NCI-H345 treated with DMSO at 0.1 percent for 48 hours (cell line): Measurements from ENCODE around the gene PTRH2.
"Not testable (repeated sequence)": the region's sequence is repeated elsewhere in the genome, so short reads cannot be mapped to it uniquely, and the experiment has no call there.

ENCODE experiments used
- DNase-seq: peaks from one replicate; lab custom pipeline; 2025; ENCODE audit not compliant: unreplicated experiment; lab: John Stamatoyannopoulos, UW

The PTRH2 gene

GRCh38 chr17:59707149-59707970, at the start of gene PTRH2, which contains the start of gene VMP1:
TSS of gene PTRH2 (minus strand) at chr17:59707430. CDS start at chr17:59697978, 9,452 bp downstream.
TSS of gene VMP1 (plus strand) at chr17:59707654. CDS start at chr17:59731447, 23,793 bp downstream.
- DNase-seq, result peak; percentile 98

GRCh38 chr17:59756236-59756818, 49.1 kb upstream of the PTRH2 start:
- no peak for DNase-seq

DNA sequence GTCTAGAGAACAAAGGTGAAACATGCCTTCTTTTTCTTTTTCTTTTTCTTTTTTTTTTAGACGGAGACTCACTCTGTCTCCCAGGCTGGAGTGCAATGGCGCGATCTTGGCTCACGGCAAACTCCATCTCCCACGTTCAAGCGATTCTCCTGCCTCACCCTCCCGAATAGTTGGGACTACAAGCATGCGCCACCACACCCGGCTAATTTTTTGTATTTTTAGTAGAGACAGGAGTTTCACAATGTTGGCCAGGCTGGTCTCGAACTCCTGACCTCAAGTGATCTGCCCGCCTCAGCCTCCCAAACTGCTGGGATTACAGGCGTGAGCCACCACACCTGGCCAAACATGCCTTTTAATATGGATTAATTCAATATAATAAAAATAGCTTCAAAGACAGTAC, 47.8 kb upstream of the PTRH2 start:
- not testable (repeated sequence) for DNase-seq

GRCh38 chr17:59754552-59754951, 47.3 kb upstream of the PTRH2 start:
- no peak for DNase-seq

DNA sequence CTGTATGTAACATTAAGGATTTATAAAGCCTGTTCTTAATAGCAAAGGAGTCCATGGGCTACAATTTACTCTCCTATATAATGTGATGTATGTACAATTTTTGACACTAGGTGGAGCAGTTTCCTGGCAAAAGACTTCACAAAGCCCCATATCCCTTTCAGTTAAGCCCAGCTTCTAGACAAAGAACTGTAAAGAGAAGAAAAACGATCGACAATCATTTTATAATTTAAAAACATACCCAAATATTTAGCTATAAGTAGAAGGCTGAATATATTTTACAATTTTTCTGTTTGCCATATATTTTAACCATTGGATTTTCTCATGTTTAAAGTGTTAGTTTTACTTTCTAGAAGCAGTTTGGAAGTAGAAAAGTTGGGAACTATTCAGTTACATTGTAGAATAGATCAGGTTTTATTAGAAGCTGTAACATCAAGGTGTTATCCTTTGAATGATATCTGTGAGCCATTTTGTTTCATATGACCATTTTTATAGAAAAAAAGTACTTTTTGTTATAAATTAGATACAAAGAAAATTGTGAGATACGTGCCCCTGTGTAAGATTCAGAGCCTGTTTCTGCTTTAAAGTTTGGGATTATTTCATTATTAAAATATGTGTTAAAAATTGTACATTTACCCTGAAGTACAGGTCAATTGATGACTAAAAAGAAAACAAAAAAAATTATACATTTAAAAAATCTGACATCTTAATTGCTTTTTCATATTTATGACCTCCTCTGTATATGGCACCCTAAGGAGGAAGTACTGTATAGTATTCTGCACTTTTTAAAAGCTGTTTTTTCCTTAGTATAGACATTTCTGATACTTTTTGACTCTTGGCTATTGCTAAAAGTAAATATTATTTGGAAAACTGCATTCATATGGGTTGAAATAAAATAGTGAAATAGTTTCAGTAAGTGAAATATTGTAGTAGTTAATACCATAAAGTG, 46.6 kb upstream of the PTRH2 start:
- DNase-seq, result peak; percentile 67

DNA sequence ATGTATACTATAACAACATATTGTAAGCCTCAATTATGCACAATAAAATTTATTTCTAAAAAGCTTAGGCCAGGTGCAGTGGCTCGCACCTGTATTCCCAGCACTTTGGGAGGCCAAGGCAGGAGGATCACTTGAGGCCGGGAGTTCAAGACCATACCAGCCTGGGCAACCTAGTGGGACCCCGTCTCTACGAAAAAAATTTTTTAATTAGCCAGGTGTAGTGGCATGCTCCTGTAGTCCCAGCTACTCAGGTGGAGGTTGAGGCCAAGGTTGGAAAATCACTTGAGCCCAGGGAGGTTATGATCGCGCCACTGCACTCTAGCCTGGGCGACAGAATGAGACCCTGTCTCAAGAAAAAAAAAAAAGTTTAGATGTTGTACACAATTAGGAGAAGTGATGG, 45.7 kb upstream of the PTRH2 start:
- DNase-seq, result no peak

DNA sequence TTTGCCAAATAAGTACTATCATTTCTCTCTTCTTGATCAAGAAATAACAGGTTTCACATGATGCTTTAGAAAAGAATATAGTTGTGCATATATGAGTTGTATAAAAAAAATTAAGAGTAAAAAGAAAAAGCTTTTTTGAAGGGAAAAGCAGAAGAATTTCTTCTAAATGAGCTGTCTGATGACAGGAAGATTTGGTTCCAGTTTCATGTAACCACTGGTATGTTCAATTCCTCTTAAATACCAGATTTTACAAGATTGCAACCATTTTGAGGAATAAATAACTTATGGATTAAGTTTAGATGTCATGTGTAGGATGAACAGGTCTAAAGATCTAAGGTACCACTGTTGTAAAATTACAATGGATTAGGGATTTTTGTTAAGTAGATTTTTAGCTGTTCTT, 45.2 kb upstream of the PTRH2 start:
- DNase-seq, result no peak

DNA sequence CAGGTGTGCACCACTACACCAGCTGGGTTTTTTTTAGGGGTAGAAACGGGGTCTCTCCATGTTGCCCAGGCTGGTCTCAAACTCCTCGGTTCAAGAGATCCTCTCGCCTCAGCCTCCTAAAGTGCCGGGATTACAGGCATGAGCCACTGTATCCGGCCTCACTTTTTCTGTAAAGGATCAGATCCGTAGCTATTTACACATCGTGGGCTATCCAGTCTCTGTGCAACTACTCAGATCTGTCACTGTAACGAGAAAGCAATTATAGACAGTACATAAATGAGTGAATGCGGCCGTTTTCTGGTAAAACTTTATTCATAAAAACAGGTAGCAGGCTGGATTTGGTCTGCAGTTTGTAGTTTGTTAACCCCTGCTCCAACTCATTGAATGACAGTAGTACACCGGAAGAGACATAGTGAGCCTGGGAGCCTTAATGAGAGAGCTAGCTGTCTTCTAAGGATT, 44.8 kb upstream of the PTRH2 start:
- DNase-seq, result no peak

GRCh38 chr17:59748591-59748990, 41.4 kb upstream of the PTRH2 start:
- DNase-seq, result no peak

DNA sequence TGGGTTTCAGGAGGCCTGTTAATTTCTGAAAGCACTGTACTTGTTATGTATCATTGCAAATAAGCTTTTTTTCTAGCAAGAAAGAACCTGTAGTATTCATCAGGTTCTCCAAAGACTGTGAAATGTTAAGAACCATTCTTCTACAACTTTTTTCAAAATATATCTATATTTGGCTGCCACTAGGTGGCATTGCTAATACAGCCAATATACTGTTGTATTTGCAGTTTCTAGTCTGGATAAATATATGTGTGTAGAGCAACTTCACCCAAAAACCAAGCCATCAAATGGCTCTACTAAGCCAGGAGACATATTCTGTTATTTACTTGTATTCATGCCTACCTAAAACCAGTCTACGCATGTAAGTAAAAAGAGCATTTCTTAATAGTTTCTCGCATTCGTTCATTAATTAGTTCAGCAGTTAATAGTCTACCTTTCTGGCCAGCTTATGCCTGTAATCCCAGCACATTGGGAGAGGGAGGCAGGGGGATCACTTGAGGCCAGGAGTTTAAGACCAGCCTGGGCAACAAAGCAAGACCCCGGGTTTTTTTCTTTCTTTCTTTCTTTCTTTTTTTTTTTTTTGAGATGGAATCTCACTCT, 39.7 kb upstream of the PTRH2 start:
- DNase-seq, result no peak

DNA sequence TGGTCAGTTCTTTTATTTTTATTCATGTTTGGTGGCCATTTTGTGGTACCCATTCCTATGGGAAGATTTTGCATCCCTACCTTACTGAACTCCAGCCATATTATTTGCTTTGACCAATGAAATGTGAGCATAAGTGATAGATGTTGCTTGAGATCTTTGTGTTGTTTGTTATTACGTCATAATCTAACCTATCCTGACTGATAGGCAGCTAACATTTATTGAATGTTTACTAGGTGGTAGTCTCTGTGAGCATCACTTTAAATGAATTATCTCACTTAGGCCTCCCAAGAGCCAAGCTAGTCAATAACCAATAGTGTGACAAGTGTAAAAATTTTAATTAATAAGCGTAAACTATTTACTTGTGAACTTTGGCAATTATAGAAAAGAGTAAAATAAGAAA, 37.8 kb upstream of the PTRH2 start:
- no peak for DNase-seq

GRCh38 chr17:59743842-59744241, 36.6 kb upstream of the PTRH2 start:
- DNase-seq, result no peak

DNA sequence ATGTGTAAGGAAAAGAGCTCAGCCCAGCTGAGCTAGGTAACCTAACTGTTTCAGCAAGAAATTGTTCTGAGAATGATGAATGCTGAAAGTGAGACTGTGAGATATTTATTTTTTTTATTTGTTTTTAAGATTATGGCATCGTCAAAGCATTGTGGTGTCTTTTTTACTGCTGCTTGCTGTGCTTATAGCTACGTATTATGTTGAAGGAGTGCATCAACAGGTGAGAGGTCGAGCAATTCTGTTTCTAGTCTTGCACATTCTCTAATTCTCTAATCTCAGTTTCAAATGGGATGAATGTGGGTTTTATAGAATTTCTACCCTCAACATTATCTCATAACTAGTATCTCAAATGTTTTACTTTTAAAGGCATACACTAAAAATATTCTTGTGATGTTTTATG, 30.1 kb upstream of the PTRH2 start:
- no peak for DNase-seq

- DNase-seq, result no peak
Measured at GRCh38 chr17:59734226-59734625, 27.0 kb upstream of the PTRH2 start.

DNA sequence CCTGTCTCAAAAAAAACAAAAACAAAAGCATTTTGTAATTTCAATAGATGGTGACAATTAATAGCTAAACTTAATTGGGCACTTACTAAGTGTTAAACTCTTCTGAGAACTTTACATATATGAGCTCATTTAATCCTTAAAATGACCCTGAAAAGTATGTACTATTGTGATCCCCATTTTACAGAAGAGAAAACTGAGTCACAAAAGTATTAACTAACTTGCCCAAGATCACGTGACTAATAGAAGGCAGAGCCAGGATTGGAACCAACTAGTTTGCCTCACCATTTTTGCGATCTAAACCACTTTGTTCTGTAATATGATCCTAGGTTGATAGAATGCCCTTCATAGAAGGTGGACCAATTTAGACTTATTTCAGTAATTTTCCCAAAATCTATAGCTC, 26.5 kb upstream of the PTRH2 start:
- DNase-seq, result no peak

GRCh38 chr17:59730268-59730834, 23.1 kb upstream of the PTRH2 start:
- DNase-seq, result no peak

- no peak for DNase-seq
Measured at GRCh38 chr17:59727817-59728533, 20.7 kb upstream of the PTRH2 start.

- no peak for DNase-seq
Measured at GRCh38 chr17:59725691-59726090, 18.5 kb upstream of the PTRH2 start.

DNA sequence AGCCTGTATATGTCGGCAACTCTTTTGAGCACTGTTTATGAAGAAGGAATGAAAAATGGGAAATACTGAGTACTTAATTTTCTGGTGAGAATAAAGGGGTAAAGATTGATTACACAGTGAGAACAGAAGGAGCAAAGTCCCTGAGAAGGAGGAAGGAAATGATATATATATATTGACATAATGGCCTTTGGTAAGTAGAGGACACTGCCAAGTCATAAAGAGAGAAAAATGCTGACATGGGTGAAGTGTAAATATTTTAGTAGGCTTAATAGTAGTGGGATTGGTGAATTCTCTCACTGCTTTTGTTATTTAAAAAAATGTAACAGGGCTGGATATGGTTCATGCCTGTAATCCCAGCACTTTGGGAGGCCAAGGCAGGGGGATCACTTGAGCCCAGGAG, 16.4 kb upstream of the PTRH2 start:
- no peak for DNase-seq

DNA sequence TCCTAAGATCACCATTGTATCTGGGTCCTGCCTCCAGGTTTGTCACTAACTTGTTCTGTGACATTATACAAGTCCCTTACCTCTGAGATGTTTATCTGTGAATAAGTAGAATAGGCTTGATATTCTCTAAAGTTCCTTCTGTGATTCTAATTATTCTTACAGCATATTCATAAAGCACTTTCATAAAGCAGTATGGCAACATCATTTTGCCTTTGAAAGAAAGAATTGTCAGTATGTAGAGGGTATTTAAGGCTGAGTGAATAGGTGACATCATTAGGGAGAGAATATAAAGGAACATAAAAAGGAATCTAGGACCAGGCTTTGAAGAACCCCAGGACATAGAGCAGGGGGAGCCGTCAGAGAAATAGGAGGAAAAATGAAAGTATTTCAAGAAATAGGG, 15.8 kb upstream of the PTRH2 start:
- DNase-seq, result no peak
